Metanephros (tissue), 2 donors: ENCODE measurements around the gene BMI1. TPM values are rescaled to one million over a fixed set of nuclear protein-coding genes. Genes with fewer than 3 reads are reported as not detected.

Experiments used
- small RNA-seq: library from RNA; depleted of rRNA; stranded (forward); fragments of <200 nt; gene quantifications from one replicate; pipeline ENCODE3, GENCODE V24; 2014; ENCODE audit warnings: low replicate concordance
- total RNA-seq: library from RNA; depleted of rRNA; stranded (reverse); fragments of >200 nt; gene quantifications from one replicate; pipeline ENCODE4 v1.2.3, GENCODE V29; 2014

BMI1 gene
- total RNA-seq: 62.5 TPM

GRCh38 chr10:22320591-22321155 lies at the start of gene BMI1:
Gene BMI1 (plus strand): TSS chr10:22321099. CDS start chr10:22326450, 5,351 bp downstream.

GRCh38 chr10:22316286-22317075 lies 4.4 kb upstream of the BMI1 start, which contains the start of gene COMMD3:
Gene COMMD3 (plus strand): TSS chr10:22316388. CDS start chr10:22316418, 30 bp downstream.

GRCh38 chr10:22345301-22346095 lies 24.6 kb downstream of the BMI1 start, which contains the start of gene SPAG6:
Gene SPAG6 (plus strand): TSS chr10:22345496. CDS start chr10:22345612, 116 bp downstream.

Small RNA genes within 50 kb of the gene (small RNA-seq; reads per million reads assigned to genes)
- gene AL158211.3: 0.14 reads per million

Other genes with a start within 250 kb of the BMI1 start
- not detected for gene EBLN1, start 103.1 kb upstream of the BMI1 start, total RNA-seq
- 40.2 TPM for gene COMMD3, start 4.7 kb upstream of the BMI1 start, total RNA-seq
- 1.2 TPM for gene SPAG6, start 24.4 kb downstream of the BMI1 start, total RNA-seq